ENCODE results near the gene CDYL.

DNA sequence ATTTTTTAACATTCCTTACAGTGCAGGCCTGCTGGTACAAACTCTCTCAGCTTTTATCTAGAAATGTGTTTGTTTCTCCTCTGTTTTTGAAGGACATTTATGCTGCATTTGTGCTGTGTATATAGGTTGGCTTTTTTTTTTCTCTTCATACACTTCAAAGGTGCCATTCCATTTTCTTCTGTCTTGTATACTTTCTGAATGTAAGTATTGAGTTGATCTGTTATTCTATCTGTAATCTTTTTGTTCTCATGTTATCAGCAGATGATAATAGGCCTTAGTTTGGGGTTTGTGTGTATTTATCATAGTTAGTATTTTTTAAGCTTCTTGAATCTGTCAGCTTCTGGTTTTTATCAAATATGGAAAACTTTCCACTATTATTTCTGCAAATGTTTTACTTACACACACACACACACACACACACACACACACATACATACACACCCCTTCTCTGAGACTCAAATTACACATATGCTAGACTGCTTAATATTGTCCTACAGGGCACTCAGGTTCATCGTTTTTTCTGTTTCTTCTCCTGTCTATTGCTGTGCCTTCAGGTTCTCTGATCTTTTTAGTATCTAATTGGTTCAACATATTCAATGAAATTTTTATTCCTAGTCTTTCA, 153.0 kb downstream of the CDYL start:
- TF ChIP-seq, protein P1, sequence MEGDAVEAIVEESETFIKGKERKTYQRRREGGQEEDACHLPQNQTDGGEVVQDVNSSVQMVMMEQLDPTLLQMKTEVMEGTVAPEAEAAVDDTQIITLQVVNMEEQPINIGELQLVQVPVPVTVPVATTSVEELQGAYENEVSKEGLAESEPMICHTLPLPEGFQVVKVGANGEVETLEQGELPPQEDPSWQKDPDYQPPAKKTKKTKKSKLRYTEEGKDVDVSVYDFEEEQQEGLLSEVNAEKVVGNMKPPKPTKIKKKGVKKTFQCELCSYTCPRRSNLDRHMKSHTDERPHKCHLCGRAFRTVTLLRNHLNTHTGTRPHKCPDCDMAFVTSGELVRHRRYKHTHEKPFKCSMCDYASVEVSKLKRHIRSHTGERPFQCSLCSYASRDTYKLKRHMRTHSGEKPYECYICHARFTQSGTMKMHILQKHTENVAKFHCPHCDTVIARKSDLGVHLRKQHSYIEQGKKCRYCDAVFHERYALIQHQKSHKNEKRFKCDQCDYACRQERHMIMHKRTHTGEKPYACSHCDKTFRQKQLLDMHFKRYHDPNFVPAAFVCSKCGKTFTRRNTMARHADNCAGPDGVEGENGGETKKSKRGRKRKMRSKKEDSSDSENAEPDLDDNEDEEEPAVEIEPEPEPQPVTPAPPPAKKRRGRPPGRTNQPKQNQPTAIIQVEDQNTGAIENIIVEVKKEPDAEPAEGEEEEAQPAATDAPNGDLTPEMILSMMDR (conservative IDR thresholded peaks at IDR 0.05) = no peak
- TF ChIP-seq EZH2 (IDR thresholded peaks at IDR 0.05; ENCODE audit: low read depth) = no peak

Data from PC-9 (cell line).